Measurements from ENCODE around the gene PAXX. TPM values are rescaled to one million over a fixed set of nuclear protein-coding genes. Genes with fewer than 3 reads are reported as not detected.

PAXX gene
- total RNA-seq, 1 donor from 2014 or later = 15.3 TPM

- peaks cover 2% of the 10 kb centered on the region for H3K36me3 Mint-ChIP-seq (ENCODE audit: low read depth, unreplicated experiment)
- no peaks in the 10 kb centered on the region for H3K4me1 Mint-ChIP-seq (ENCODE audit: low read depth, unreplicated experiment)
- Histone ChIP-seq H4K20me1 (ENCODE audit: insufficient read depth, low read length) (peaks cover 23% of the 10 kb centered on the region), H3K27me3 (ENCODE audit: insufficient read depth, low read length) (no peaks in the 10 kb centered on the region), H3K36me3 (ENCODE audit: insufficient read depth, low read length) (no peaks in the 10 kb centered on the region), H3K4me3 (ENCODE audit: insufficient read depth, low read depth, low read length) (no peak overlapping the region), H3K79me2 (ENCODE audit: insufficient read depth, low read length) (no peaks in the 10 kb centered on the region), H3K4me1 (ENCODE audit: insufficient read depth, low read length) (peaks cover 7% of the 10 kb centered on the region), H2AFZ (ENCODE audit: low read depth, low read length) (no peak overlapping the region), H3K9ac (ENCODE audit: low read length) (no peak overlapping the region), H3K4me2 (ENCODE audit: low read length) (no peak overlapping the region), H3K27ac (ENCODE audit: low read depth, low read length) (no peak overlapping the region), H3K9me3 (ENCODE audit: insufficient read depth, low read depth, low read length) (no peaks in the 10 kb centered on the region)
- TF ChIP-seq CTCF (IDR thresholded peaks at IDR 0.05; ENCODE audit: insufficient read depth, low read depth, low read length) (no peak), EZH2 (IDR thresholded peaks at IDR 0.05; ENCODE audit: insufficient read depth, low read length) (no peak)
- no peaks in the 10 kb centered on the region for H3K9me3 Mint-ChIP-seq (ENCODE audit: unreplicated experiment)
- no peak overlapping the region for H3K27ac Mint-ChIP-seq (ENCODE audit: unreplicated experiment)
- peaks cover 6% of the 10 kb centered on the region for H3K27me3 Mint-ChIP-seq (ENCODE audit: low read depth, unreplicated experiment)
- no peak overlapping the region for H3K4me3 Mint-ChIP-seq (ENCODE audit: unreplicated experiment)
- DNase-seq (ENCODE audit: low read depth) (no peak), FAIRE-seq (no peak)
Observed at GRCh38 chr9:137023583-137023991, 31.4 kb downstream of the PAXX start.

GRCh38 chr9:137025517-137025966 lies 33.3 kb downstream of the PAXX start:
- H3K27me3 ChIP-seq (ENCODE audit: insufficient read depth, low read length) = no peaks in the 10 kb centered on the region
- FAIRE-seq (no peak), DNase-seq (ENCODE audit: low read depth) (no peak)
- no peak overlapping the region for H2AFZ ChIP-seq (ENCODE audit: low read depth, low read length)
- peaks cover 29% of the 10 kb centered on the region for H4K20me1 ChIP-seq (ENCODE audit: insufficient read depth, low read length)
- H3K4me3 ChIP-seq (ENCODE audit: insufficient read depth, low read depth, low read length) = no peak overlapping the region
- H3K27ac ChIP-seq (ENCODE audit: low read depth, low read length) = no peak overlapping the region
- no peak overlapping the region for H3K9ac ChIP-seq (ENCODE audit: low read length)
- Mint-ChIP-seq H3K27me3 (ENCODE audit: low read depth, unreplicated experiment) (peaks cover 3% of the 10 kb centered on the region), H3K4me1 (ENCODE audit: low read depth, unreplicated experiment) (no peaks in the 10 kb centered on the region), H3K36me3 (ENCODE audit: low read depth, unreplicated experiment) (no peaks in the 10 kb centered on the region), H3K4me3 (ENCODE audit: unreplicated experiment) (no peak overlapping the region), H3K27ac (ENCODE audit: unreplicated experiment) (no peak overlapping the region), H3K9me3 (ENCODE audit: unreplicated experiment) (no peaks in the 10 kb centered on the region)
- no peaks in the 10 kb centered on the region for H3K79me2 ChIP-seq (ENCODE audit: insufficient read depth, low read length)
- peaks cover 15% of the 10 kb centered on the region for H3K4me1 ChIP-seq (ENCODE audit: insufficient read depth, low read length)
- H3K4me2 ChIP-seq (ENCODE audit: low read length) = no peak overlapping the region
- no peaks in the 10 kb centered on the region for H3K36me3 ChIP-seq (ENCODE audit: insufficient read depth, low read length)
- H3K9me3 ChIP-seq (ENCODE audit: insufficient read depth, low read depth, low read length) = no peaks in the 10 kb centered on the region
- TF ChIP-seq EZH2 (IDR thresholded peaks at IDR 0.05; ENCODE audit: insufficient read depth, low read length) (no peak), CTCF (IDR thresholded peaks at IDR 0.05; ENCODE audit: insufficient read depth, low read depth, low read length) (no peak)

GRCh38 chr9:137026384-137026783 lies 34.2 kb downstream of the PAXX start:
- H3K36me3 Mint-ChIP-seq (ENCODE audit: low read depth, unreplicated experiment) = no peaks in the 10 kb centered on the region
- H3K9ac ChIP-seq (ENCODE audit: low read length) = no peak overlapping the region
- H3K27ac Mint-ChIP-seq (ENCODE audit: unreplicated experiment) = no peak overlapping the region
- DNase-seq (ENCODE audit: low read depth) (no peak), FAIRE-seq (no peak)
- TF ChIP-seq CTCF (IDR thresholded peaks at IDR 0.05; ENCODE audit: insufficient read depth, low read depth, low read length) = no peak
- TF ChIP-seq EZH2 (IDR thresholded peaks at IDR 0.05; ENCODE audit: insufficient read depth, low read length) = no peak
- peaks cover 29% of the 10 kb centered on the region for H4K20me1 ChIP-seq (ENCODE audit: insufficient read depth, low read length)
- peaks cover 15% of the 10 kb centered on the region for H3K4me1 ChIP-seq (ENCODE audit: insufficient read depth, low read length)
- H3K4me3 ChIP-seq (ENCODE audit: insufficient read depth, low read depth, low read length) = no peak overlapping the region
- no peaks in the 10 kb centered on the region for H3K9me3 Mint-ChIP-seq (ENCODE audit: unreplicated experiment)
- H3K4me3 Mint-ChIP-seq (ENCODE audit: unreplicated experiment) = no peak overlapping the region
- H3K4me2 ChIP-seq (ENCODE audit: low read length) = no peak overlapping the region
- H3K79me2 ChIP-seq (ENCODE audit: insufficient read depth, low read length) = no peaks in the 10 kb centered on the region
- H2AFZ ChIP-seq (ENCODE audit: low read depth, low read length) = no peak overlapping the region
- H3K27me3 Mint-ChIP-seq (ENCODE audit: low read depth, unreplicated experiment) = peaks cover 3% of the 10 kb centered on the region
- no peak overlapping the region for H3K27ac ChIP-seq (ENCODE audit: low read depth, low read length)
- H3K4me1 Mint-ChIP-seq (ENCODE audit: low read depth, unreplicated experiment) = no peaks in the 10 kb centered on the region
- H3K36me3 ChIP-seq (ENCODE audit: insufficient read depth, low read length) = no peaks in the 10 kb centered on the region
- H3K9me3 ChIP-seq (ENCODE audit: insufficient read depth, low read depth, low read length) = no peaks in the 10 kb centered on the region
- H3K27me3 ChIP-seq (ENCODE audit: insufficient read depth, low read length) = no peaks in the 10 kb centered on the region

All from astrocyte (in vitro differentiated cells and primary cell).